GM10266 (cell line): ENCODE measurements around the gene RAB13.

ENCODE experiments used
- DNase-seq: peaks from one replicate; pipeline ENCODE4 v3.0.0; 2012; ENCODE audit errors: extremely low spot score
- TF ChIP-seq, protein P1 (sequence below): IDR thresholded peaks from 2 replicates; pipeline ENCODE4 v1.5.1; 2012; ENCODE audit warnings: mild to moderate bottlenecking, low read depth; ENCODE audit not compliant: control insufficient read depth, insufficient read depth; ENCODE audit errors: missing control alignments

Gene RAB13

DNA sequence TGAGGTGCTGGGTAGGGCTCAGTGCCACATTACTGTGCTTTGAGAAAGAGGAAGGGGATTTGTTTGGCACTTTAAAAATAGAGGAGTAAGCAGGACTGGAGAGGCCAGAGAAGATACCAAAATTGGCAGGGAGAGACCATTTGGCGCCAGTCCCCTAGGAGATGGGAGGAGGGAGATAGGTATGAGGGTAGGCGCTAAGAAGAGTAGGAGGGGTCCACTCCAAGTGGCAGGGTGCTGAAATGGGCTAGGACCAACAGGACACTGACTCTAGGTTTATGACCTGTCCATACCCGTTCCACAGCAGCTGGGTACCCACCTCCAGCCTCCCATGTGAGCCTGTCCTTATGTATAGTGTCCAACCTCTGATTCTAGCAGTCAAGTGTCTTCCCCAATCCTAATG, 26.7 kb downstream of the RAB13 start:
- no peak for DNase-seq
- TF ChIP-seq, protein P1, sequence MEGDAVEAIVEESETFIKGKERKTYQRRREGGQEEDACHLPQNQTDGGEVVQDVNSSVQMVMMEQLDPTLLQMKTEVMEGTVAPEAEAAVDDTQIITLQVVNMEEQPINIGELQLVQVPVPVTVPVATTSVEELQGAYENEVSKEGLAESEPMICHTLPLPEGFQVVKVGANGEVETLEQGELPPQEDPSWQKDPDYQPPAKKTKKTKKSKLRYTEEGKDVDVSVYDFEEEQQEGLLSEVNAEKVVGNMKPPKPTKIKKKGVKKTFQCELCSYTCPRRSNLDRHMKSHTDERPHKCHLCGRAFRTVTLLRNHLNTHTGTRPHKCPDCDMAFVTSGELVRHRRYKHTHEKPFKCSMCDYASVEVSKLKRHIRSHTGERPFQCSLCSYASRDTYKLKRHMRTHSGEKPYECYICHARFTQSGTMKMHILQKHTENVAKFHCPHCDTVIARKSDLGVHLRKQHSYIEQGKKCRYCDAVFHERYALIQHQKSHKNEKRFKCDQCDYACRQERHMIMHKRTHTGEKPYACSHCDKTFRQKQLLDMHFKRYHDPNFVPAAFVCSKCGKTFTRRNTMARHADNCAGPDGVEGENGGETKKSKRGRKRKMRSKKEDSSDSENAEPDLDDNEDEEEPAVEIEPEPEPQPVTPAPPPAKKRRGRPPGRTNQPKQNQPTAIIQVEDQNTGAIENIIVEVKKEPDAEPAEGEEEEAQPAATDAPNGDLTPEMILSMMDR: no peak

DNA sequence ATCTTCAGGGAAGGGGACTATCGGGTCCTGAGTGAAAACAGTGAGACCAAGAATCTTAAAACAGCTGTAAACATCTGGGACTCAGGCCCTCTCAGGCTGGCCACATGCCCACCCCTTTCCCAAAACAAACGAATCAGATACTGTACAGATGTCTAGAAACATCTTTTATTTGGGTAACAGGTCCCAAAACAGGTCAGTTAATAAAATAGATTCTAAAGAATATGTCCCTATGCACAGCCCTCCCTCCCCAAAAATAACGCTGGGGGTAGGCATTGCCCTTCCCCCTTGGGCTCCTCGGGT, 27.2 kb downstream of the RAB13 start:
- DNase-seq: no peak
- TF ChIP-seq, protein P1: no peak

DNA sequence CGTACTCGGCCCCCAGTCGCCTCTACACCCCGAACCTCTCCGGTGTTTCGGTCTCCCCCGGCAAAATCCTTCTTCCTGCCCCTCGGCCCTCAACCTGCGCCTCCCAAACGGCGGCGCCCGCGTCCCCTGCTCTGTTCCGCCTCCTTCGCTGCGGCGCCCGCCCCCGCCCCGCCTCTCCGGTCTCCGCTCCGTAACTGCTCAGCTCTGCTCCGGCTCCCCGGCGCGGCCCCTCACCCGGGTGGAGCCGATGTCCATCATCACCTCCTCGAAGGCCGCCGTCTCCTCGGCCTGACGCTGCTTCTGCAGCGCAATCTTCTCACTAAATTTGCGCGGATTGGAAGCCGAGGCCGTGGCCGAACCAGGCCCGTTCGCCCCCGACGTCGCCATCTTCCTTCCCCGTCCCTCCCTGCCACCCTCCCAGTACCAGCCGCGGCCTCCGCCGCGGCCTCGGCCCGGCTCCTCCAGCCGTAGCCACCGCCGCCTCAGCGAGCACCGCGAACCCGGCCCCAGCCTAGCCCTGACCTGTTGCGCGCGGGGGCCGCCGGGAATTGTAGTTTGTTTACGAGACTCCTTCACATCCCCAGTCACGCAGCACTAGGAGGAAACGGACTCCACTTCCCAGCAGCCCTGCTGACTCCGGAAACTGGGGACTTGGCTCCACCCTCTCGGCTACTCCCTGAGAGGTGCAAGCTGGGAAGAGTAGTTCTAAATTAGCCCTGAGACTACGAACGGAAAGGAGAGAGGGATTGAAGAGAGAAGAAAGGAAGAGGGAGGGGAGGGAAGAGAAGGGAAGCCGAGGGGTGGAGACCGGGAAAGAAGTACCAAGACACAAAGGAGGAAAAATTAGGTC, 27.8 kb downstream of the RAB13 start, which contains the start of gene CRTC2:
Gene CRTC2 (minus strand): TSS at position 502 of the 850 bp plus-strand sequence. CDS start 115 bp downstream, at position 387.
- TF ChIP-seq, protein P1: no peak
- peak; percentile 97 for DNase-seq

DNA sequence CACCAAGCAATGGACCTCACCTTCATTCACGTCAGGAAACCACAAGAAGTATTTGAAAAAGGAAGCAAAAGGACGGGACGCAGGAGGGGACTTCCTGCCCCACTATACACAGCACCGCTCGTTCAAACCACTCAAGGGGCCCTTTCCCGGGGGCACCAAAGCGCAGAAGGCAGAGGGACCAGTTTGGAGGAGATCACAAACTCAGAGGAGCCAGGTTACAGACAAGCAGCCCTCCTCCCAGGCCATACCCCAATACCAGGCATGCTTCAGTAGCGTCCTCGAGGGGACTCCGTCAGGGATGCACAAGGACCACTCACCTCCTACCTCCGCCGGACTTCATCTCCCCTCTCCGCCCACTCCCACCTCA, 28.4 kb downstream of the RAB13 start:
- TF ChIP-seq, protein P1: no peak
- DNase-seq: peak; percentile 64

DNA sequence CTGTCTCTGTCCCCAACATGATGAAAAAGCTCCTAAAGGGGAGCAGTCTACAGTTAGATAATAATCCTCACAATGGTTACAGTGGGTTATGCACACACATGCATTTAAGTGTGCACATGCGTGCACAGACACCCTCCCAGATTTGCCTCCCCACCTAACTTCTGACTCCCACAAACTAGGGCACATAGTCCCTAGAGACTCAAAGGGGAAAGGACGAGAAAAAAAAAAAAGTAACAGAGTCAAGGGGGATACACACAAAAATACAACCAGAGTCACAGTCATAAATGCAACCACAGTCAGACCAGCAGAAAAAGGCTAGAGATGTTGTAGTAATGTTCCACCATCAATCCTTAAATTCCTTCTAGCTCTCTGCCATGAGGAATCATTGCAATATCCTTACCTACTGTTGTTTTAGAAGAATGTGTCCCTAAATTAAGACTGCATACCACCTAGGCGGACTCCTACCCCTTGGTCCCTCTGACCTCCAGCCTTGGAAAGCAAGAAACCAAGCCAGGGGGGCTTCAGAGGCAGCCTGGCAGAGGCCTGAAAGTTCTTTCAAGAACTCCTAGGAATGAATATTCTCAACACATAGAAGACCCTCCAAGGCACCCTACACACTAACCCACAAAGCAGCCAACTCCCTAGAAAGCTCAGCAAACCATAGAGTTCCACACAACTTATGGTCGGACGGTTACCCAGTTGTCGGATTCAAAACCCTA, 29.0 kb downstream of the RAB13 start:
- TF ChIP-seq, protein P1: no peak
- DNase-seq: no peak

DNA sequence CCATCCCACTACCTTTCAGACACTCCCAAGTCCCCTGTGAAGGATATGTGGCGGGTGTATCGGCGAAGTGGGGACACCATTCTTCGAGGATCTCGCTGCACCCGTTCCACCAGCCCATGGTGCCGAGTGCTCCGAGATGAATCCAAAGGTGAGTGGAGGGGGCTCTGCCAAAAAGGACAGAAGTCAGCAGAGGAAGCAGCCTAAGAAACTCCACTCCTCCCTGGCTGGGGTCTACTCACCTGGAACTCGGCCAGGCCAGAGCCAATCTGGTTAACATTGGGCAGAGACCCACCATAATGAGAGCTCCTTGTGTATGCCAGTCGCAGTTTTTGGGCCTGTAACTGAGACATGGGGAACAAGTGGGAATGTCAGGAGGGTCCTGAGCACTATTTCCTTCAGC, 31.3 kb downstream of the RAB13 start:
- DNase-seq: no peak
- TF ChIP-seq, protein P1: no peak

DNA sequence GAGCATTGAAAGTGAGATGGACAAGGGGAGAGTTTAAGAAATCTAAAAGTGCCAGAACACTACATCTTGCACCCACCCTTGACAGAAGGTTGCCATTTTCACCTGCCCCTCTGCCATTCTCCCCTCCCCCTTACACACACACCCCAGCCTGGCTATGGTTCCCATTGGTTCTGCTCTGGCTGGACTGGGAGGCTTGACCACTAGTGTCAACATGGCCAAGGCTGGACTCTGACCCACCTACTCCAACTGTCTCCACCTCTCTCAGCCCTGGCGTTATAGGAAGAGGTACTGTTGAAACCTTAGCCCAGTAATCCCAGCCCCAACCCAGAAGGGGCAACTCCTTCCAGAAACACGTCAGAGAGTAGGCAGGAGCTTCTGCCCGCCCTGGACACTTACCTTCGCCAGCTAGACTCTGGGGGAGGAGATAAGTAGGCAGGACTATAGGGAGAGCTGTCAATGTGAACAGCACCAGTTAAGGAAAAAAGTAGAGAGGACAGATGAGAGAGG, 32.2 kb downstream of the RAB13 start:
- no peak for DNase-seq
- TF ChIP-seq, protein P1: no peak
